Measurements from ENCODE around the gene PHLDB2.

The PHLDB2 gene

DNA sequence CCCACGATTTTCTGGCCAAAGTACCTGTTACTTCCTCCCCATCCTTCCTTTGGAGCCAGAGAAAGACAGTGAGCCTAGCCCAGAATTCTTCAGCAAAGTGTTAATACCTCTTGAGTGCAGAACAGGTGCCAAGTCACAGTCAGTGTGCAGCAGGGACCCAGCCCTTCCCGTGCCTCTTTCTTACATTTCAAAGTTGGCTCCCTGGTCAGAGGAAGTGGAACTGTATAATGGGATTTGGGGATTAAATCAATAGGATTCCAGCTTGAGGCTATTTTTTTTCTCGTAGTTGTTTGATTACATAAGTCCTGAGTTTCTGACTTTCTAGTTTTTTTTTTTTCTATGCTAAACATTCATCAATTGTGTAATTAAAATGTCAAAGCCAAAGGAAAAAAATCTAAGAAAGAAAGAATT, 67.2 kb downstream of the PHLDB2 start:
- DNase-seq (ENCODE audit: low spot score): no peak

- DNase-seq (ENCODE audit: low spot score): no peak
Measured at GRCh38 chr3:111928613-111929012, 69.5 kb downstream of the PHLDB2 start.

- DNase-seq (ENCODE audit: low spot score): no peak
Measured at GRCh38 chr3:111929484-111929883, 70.4 kb downstream of the PHLDB2 start.

DNA sequence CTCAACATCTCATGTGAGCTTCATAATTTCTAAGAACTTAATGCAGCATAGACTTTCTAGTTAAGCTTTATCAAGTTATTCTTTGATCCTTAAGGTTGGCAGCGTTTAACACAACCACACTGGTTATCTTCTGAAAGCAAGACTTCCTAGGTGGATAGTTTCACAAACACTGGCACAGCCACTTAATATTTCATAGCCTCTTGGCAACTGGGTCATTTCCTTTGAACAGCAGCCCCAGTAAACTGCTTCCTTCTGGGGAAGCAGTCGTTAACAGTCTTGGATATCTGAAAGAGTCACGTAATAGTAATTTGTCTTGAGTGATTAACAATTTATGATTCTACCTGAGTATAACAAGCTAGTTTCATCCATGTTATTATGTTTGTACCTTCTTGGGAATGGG, 73.9 kb downstream of the PHLDB2 start:
- DNase-seq (ENCODE audit: low spot score): no peak

- no peak for DNase-seq (ENCODE audit: low spot score)
Measured at GRCh38 chr3:111936191-111936841, 77.3 kb downstream of the PHLDB2 start.

GRCh38 chr3:111936967-111937366, 77.9 kb downstream of the PHLDB2 start:
- DNase-seq (ENCODE audit: low spot score): no peak

- DNase-seq (ENCODE audit: low spot score): no peak
Measured at GRCh38 chr3:111937871-111938270, 78.8 kb downstream of the PHLDB2 start.

- DNase-seq (ENCODE audit: low spot score): no peak
Measured at GRCh38 chr3:111939873-111940272, 80.8 kb downstream of the PHLDB2 start.

- DNase-seq (ENCODE audit: low spot score): no peak
Measured at GRCh38 chr3:111943533-111943932, 84.5 kb downstream of the PHLDB2 start.

GRCh38 chr3:111944372-111944771, 85.3 kb downstream of the PHLDB2 start:
- DNase-seq (ENCODE audit: low spot score): no peak

- no peak for DNase-seq (ENCODE audit: low spot score)
Measured at GRCh38 chr3:111947231-111947630, 88.2 kb downstream of the PHLDB2 start.

GRCh38 chr3:111948786-111949185, 89.7 kb downstream of the PHLDB2 start:
- DNase-seq (ENCODE audit: low spot score): no peak

DNA sequence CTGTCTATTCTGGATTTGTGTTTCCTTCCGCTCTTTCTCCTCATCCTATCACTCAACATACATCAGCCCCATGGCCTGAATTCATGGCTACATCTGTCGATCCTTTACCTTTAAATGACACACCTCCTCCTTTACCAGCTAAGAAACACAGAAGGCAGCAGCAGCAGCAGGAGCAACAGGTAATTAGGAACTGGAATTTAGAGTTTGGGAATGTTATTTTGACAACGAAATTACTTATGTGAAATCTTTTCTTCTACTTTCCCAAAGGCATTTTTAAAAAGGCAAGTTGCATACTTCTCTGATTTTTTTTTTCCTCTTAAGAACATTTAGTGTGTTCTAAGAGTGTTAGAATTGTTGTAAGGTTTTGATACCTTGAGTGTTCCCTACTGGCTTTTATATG, 90.6 kb downstream of the PHLDB2 start:
- no peak for DNase-seq (ENCODE audit: low spot score)

- no peak for DNase-seq (ENCODE audit: low spot score)
Measured at GRCh38 chr3:111951032-111951431, 92.0 kb downstream of the PHLDB2 start.

GRCh38 chr3:111952086-111952485, 93.0 kb downstream of the PHLDB2 start:
- DNase-seq (ENCODE audit: low spot score): no peak

DNA sequence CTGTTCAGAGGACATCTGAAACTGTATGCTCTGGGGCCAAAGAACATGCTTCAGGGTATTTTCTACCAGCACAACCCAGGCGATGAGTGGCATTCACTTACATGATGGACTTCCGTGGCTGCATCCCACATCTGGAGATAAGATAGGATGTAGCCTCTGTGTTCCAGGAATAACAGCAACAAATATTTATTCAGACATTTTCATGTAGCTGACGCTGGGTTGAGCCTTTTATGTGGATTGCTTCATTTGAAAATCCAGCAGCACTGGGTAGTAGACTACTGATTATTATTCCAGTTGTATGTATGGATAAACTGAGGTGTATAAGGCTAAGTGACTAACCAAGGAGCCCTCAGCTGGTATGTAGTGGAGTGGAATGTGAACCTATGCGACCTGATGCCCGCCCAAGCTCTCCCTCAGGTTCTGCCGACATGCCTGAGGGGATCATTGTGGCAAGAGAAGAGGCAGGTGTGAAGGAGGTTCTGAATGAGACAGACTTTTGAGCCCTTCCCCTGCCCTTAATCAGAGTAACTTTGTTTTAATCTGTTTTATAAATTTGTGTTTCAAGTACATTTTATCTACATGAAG, 93.9 kb downstream of the PHLDB2 start:
- no peak for DNase-seq (ENCODE audit: low spot score)

DNA sequence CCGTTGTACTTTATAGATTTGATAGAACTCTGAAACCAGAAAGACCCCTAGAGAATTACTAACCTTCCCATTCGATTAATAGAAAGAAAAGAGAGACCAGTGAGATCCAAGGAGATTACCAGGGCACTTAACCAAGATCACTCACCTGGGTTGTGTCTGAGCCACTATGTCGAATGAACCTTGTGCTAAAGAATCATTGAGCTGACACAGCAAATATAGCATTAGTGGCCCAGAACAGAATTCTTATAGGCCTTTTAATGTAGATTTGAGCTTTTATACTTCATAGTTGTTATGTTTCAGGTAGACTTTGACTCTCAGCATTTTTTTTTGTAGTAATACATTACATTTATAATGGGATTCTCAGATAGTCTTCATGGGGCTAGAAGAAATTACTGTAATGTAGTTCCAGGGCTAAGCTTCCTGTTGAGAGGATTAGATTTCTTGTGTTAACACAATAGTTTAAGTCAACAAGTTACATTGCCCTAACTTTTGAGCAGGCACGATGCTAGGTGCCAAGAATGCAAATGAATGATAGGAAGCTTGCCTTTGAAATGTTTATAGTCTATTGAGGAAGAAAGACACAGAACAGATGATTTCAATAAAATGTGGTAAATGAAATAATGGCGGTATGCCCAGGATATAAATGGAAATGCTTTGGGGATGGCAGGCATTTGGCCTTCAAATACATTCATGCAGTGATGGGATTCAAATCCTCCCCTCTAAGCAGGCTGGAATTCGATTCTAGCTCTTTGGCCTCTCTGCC, 95.3 kb downstream of the PHLDB2 start:
- no peak for DNase-seq (ENCODE audit: low spot score)

- DNase-seq (ENCODE audit: low spot score): no peak
Measured at GRCh38 chr3:111955876-111956275, 96.8 kb downstream of the PHLDB2 start.

- DNase-seq (ENCODE audit: low spot score): no peak
Measured at GRCh38 chr3:111956449-111956848, 97.4 kb downstream of the PHLDB2 start.

- no peak for DNase-seq (ENCODE audit: low spot score)
Measured at GRCh38 chr3:111956995-111957734, 98.1 kb downstream of the PHLDB2 start.

DNA sequence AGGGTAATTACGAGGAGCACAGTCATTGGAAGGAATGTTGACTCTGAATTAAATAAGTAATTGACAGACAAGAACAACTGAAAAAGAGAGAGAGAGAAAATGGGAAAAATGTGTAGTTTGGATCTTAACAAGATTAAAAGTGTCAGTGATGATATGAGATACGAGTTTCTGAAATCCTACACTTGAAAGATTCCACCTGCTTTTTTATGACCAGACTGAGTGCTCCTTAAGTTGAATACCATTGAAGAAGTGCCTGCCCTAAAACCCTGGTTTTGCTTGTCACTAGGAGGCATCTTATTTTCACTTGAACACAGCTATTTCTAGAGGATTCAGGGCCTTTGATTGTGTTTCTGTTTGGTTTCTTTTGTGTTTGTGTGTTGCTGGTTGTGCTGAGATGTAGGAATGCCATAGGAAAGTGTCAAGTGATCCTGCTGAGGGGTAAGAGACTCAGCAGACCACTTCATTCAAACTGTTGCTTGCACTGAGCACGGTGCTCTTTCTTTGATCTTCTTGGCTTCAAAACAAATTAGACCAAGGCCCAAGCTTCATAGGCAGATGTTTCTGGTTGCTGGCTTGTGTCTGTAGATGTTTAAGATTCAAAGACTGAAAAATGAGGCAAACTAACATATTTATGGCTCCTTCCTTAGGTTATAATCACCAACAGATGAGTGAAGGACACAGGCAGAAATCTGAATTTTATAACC, 102.5 kb downstream of the PHLDB2 start:
- DNase-seq (ENCODE audit: low spot score): no peak

DNA sequence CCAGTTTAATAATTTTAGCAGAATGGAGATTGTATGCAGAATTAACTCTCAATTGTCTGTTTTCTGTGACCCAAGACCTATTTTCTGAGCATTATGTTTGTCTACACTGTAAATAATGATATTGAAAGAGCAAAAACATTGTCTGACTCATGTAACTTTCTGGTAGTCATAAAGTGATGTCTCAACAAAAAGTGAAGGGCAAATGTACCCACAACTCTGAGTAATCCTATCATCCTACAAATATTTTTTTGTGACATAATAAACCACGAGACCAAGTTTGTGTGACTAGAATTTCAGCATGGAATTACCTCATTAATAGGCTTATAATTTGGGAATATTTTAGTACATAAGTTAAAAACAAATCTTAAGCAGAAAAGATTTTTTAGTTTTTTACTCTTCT, 104.4 kb downstream of the PHLDB2 start:
- DNase-seq (ENCODE audit: low spot score): no peak
